ENCODE results near the gene RPL39L. TPM values are rescaled to one million over a fixed set of nuclear protein-coding genes. Genes with fewer than 3 reads are reported as not detected.

RPL39L gene
- total RNA-seq, 1 donor = 7.6 TPM

GRCh38 chr3:187085933-187086332 is 53.4 kb downstream of the RPL39L start:
- no peak for DNase-seq (ENCODE audit: insufficient read length, low spot score, missing footprints)
- Histone ChIP-seq H3K4me2 (ENCODE audit: insufficient read depth, low read length) (no peak overlapping the region), H3K4me3 (ENCODE audit: insufficient read depth, low read length) (no peak overlapping the region), H4K20me1 (ENCODE audit: insufficient read depth, low read length) (no peaks in the 10 kb centered on the region), H3K27me3 (ENCODE audit: insufficient read depth, low read length) (no peaks in the 10 kb centered on the region), H3K27ac (ENCODE audit: low read depth, low read length) (no peak overlapping the region), H3K79me2 (ENCODE audit: insufficient read depth, low read length) (no peaks in the 10 kb centered on the region), H3K9me3 (ENCODE audit: low read depth, low read length) (peaks cover 1% of the 10 kb centered on the region), H3K36me3 (ENCODE audit: insufficient read depth, low read length) (no peaks in the 10 kb centered on the region), H2AFZ (ENCODE audit: low read length) (no peak overlapping the region), H3K4me1 (ENCODE audit: insufficient read depth, low read length) (no peaks in the 10 kb centered on the region)
- no peak for TF ChIP-seq CTCF (IDR thresholded peaks at IDR 0.05; ENCODE audit: extremely low read depth, low read depth, low read length)

- Histone ChIP-seq H3K36me3 (ENCODE audit: insufficient read depth, low read length) (no peaks in the 10 kb centered on the region), H3K27me3 (ENCODE audit: insufficient read depth, low read length) (no peaks in the 10 kb centered on the region), H3K4me2 (ENCODE audit: insufficient read depth, low read length) (no peak overlapping the region), H2AFZ (ENCODE audit: low read length) (no peak overlapping the region), H3K9me3 (ENCODE audit: low read depth, low read length) (peaks cover 1% of the 10 kb centered on the region), H3K27ac (ENCODE audit: low read depth, low read length) (no peak overlapping the region), H3K4me1 (ENCODE audit: insufficient read depth, low read length) (no peaks in the 10 kb centered on the region), H3K79me2 (ENCODE audit: insufficient read depth, low read length) (no peaks in the 10 kb centered on the region), H4K20me1 (ENCODE audit: insufficient read depth, low read length) (no peaks in the 10 kb centered on the region), H3K4me3 (ENCODE audit: insufficient read depth, low read length) (no peak overlapping the region)
- no peak for DNase-seq (ENCODE audit: insufficient read length, low spot score, missing footprints)
- no peak for TF ChIP-seq CTCF (IDR thresholded peaks at IDR 0.05; ENCODE audit: extremely low read depth, low read depth, low read length)
These were observed 54.2 kb downstream of the RPL39L start for GRCh38 chr3:187085021-187085666.

- Histone ChIP-seq H2AFZ (ENCODE audit: low read length) (no peak overlapping the region), H3K4me1 (ENCODE audit: insufficient read depth, low read length) (no peaks in the 10 kb centered on the region), H4K20me1 (ENCODE audit: insufficient read depth, low read length) (no peaks in the 10 kb centered on the region), H3K4me3 (ENCODE audit: insufficient read depth, low read length) (no peak overlapping the region), H3K79me2 (ENCODE audit: insufficient read depth, low read length) (no peaks in the 10 kb centered on the region), H3K36me3 (ENCODE audit: insufficient read depth, low read length) (no peaks in the 10 kb centered on the region), H3K27ac (ENCODE audit: low read depth, low read length) (no peak overlapping the region), H3K4me2 (ENCODE audit: insufficient read depth, low read length) (no peak overlapping the region), H3K27me3 (ENCODE audit: insufficient read depth, low read length) (no peaks in the 10 kb centered on the region), H3K9me3 (ENCODE audit: low read depth, low read length) (peaks cover 1% of the 10 kb centered on the region)
- no peak for DNase-seq (ENCODE audit: insufficient read length, low spot score, missing footprints)
- TF ChIP-seq CTCF (IDR thresholded peaks at IDR 0.05; ENCODE audit: extremely low read depth, low read depth, low read length) = no peak
These were observed 54.7 kb downstream of the RPL39L start for GRCh38 chr3:187084580-187084979.

- Histone ChIP-seq H4K20me1 (ENCODE audit: insufficient read depth, low read length) (no peaks in the 10 kb centered on the region), H3K27ac (ENCODE audit: low read depth, low read length) (no peak overlapping the region), H3K4me3 (ENCODE audit: insufficient read depth, low read length) (no peak overlapping the region), H3K4me2 (ENCODE audit: insufficient read depth, low read length) (no peak overlapping the region), H3K79me2 (ENCODE audit: insufficient read depth, low read length) (no peaks in the 10 kb centered on the region), H2AFZ (ENCODE audit: low read length) (no peak overlapping the region), H3K27me3 (ENCODE audit: insufficient read depth, low read length) (no peaks in the 10 kb centered on the region), H3K4me1 (ENCODE audit: insufficient read depth, low read length) (no peaks in the 10 kb centered on the region), H3K36me3 (ENCODE audit: insufficient read depth, low read length) (no peaks in the 10 kb centered on the region), H3K9me3 (ENCODE audit: low read depth, low read length) (peaks cover 1% of the 10 kb centered on the region)
- DNase-seq (ENCODE audit: insufficient read length, low spot score, missing footprints) = no peak
- TF ChIP-seq CTCF (IDR thresholded peaks at IDR 0.05; ENCODE audit: extremely low read depth, low read depth, low read length) = no peak
These were observed 55.2 kb downstream of the RPL39L start for GRCh38 chr3:187084126-187084525.

Data from osteoblast (primary cell).